Endodermal cell (in vitro differentiated cells): ENCODE data around the gene ZSCAN5C. TPM values are rescaled to one million over a fixed set of nuclear protein-coding genes. Genes with fewer than 3 reads are reported as not detected.

Source experiments
- DNase-seq: peaks from one replicate; pipeline ENCODE4 v3.0.0-alpha.2; 2017
- H3K27ac ChIP-seq: 2 replicates; pipeline ENCODE4 v1.5.1; 2013; ENCODE audit warnings: mild to moderate bottlenecking, low read depth, low read length, moderate library complexity
- H3K27me3 ChIP-seq: 2 replicates; pipeline ENCODE4 v1.6.1; 2013; ENCODE audit warnings: mild to moderate bottlenecking, low read length, moderate library complexity; ENCODE audit not compliant: insufficient read depth, control insufficient read depth, poor library complexity, severe bottlenecking
- H3K36me3 ChIP-seq: 2 replicates; pipeline ENCODE4 v1.7.0; 2013; ENCODE audit warnings: mild to moderate bottlenecking, low read length, moderate library complexity; ENCODE audit not compliant: control insufficient read depth, insufficient read depth
- H3K4me1 ChIP-seq: one replicate; pipeline ENCODE4 v1.7.0; 2013; ENCODE audit warnings: low read length; ENCODE audit not compliant: control insufficient read depth, insufficient read depth
- H3K4me3 ChIP-seq: 2 replicates; pipeline ENCODE4 v1.5.1; 2013; ENCODE audit warnings: mild to moderate bottlenecking, low read length, moderate library complexity
- H3K9ac ChIP-seq: 2 replicates; pipeline ENCODE4 v1.6.1; 2013; ENCODE audit warnings: mild to moderate bottlenecking, low read length, moderate library complexity; ENCODE audit not compliant: poor library complexity, severe bottlenecking; ENCODE audit errors: extremely low read depth
- H3K9me3 ChIP-seq: 2 replicates; pipeline ENCODE4 v1.6.1; 2013; ENCODE audit warnings: mild to moderate bottlenecking, low read length, moderate library complexity; ENCODE audit not compliant: control insufficient read depth
- H3K27ac Mint-ChIP-seq: 2 replicates; pipeline ENCODE4 v1.8.0; 2020; ENCODE audit warnings: mixed read lengths
- H3K27me3 Mint-ChIP-seq: 2 replicates; pipeline ENCODE4 v1.8.0; 2021; ENCODE audit warnings: mild to moderate bottlenecking, mixed read lengths; ENCODE audit not compliant: insufficient read depth
- H3K36me3 Mint-ChIP-seq: 2 replicates; pipeline ENCODE4 v1.8.0; 2020; ENCODE audit warnings: low read depth, mixed read lengths
- H3K4me1 Mint-ChIP-seq: 2 replicates; pipeline ENCODE4 v1.8.0; 2020; ENCODE audit warnings: mixed read lengths
- H3K4me3 Mint-ChIP-seq: 2 replicates; pipeline ENCODE4 v1.8.0; 2020; ENCODE audit warnings: mild to moderate bottlenecking, moderate library complexity, mixed read lengths
- H3K9me3 Mint-ChIP-seq: 2 replicates; pipeline ENCODE4 v1.8.0; 2020; ENCODE audit warnings: mild to moderate bottlenecking, mixed read lengths
- CTCF ChIP-seq: fragments of 200-600 bp; sonication (generic); conservative IDR thresholded peaks from 2 replicates; pipeline ENCODE4 v1.5.0; 2021; ENCODE audit warnings: antibody characterized with exemption, mild to moderate bottlenecking
- WGBS, 2 experiments: methylation state at CpG; one replicate each; pipeline versions ENCODE4 v1.1.5 to v1.1.7; 2013; ENCODE audit warnings: missing lambda C conversion rate in 2 of 2, mixed read lengths in 1 of 2; ENCODE audit not compliant: insufficient coverage in 1 of 2, insufficient read length in 1 of 2; 5-methylcytosine and 5-hydroxymethylcytosine counted together
- total RNA-seq, 2 donors: library from RNA; stranded (reverse); fragmentation: NEBNext Ultra II Directional in 1 of 2; extraction: Animal tissue kit (Norgen Biotek cat#: 25700) in 1 of 2; gene quantifications; 2 replicates in 1 of 2; 3 replicates in 1 of 2; pipeline ENCODE4 v1.2.1, GENCODE V29; 2021

ZSCAN5C gene
- total RNA-seq, 2 donors from 2014 or later, result not detected

- no peaks in the 10 kb centered on the region for H3K27me3 Mint-ChIP-seq
- peak; percentile 99 for DNase-seq
- Histone ChIP-seq H3K9me3 (peaks cover 8% of the 10 kb centered on the region), H3K36me3 (no peaks in the 10 kb centered on the region), H3K27ac (no peak overlapping the region), H3K9ac (no peak overlapping the region), H3K4me1 (no peaks in the 10 kb centered on the region), H3K27me3 (no peaks in the 10 kb centered on the region), H3K4me3 (peak overlapping the region; percentile 60)
- H3K36me3 Mint-ChIP-seq, result peaks cover 12% of the 10 kb centered on the region
- peak; percentile 96 for TF ChIP-seq CTCF
- peaks cover 18% of the 10 kb centered on the region for H3K9me3 Mint-ChIP-seq
- 35 to 37% methylated on average over 6 to 10 of the region's 10 CpGs for WGBS, 2 experiments
- peak overlapping the region; percentile 44 for H3K27ac Mint-ChIP-seq
- peaks cover 3% of the 10 kb centered on the region for H3K4me1 Mint-ChIP-seq
- no peak overlapping the region for H3K4me3 Mint-ChIP-seq
Measured at GRCh38 chr19:56252699-56253422, 50.8 kb downstream of the ZSCAN5C start.

- no peaks in the 10 kb centered on the region for H3K4me1 ChIP-seq
- 93 to 97% methylated on average over 4 to 5 of the region's 5 CpGs for WGBS, 2 experiments
- H3K36me3 ChIP-seq, result no peaks in the 10 kb centered on the region
- Mint-ChIP-seq H3K4me3 (no peak overlapping the region), H3K27me3 (no peaks in the 10 kb centered on the region), H3K4me1 (peaks cover 6% of the 10 kb centered on the region), H3K9me3 (peaks cover 25% of the 10 kb centered on the region), H3K36me3 (peaks cover 12% of the 10 kb centered on the region), H3K27ac (no peak overlapping the region)
- no peak for DNase-seq
- no peak overlapping the region for H3K27ac ChIP-seq
- H3K27me3 ChIP-seq, result no peaks in the 10 kb centered on the region
- peaks cover 8% of the 10 kb centered on the region for H3K9me3 ChIP-seq
- H3K9ac ChIP-seq, result no peak overlapping the region
- no peak overlapping the region for H3K4me3 ChIP-seq
- peak; percentile 54 for TF ChIP-seq CTCF
Measured at GRCh38 chr19:56253737-56254136, 51.7 kb downstream of the ZSCAN5C start.

GRCh38 chr19:56258272-56258671, 56.2 kb downstream of the ZSCAN5C start:
- H3K27ac ChIP-seq, result no peak overlapping the region
- H3K27me3 Mint-ChIP-seq, result no peaks in the 10 kb centered on the region
- no peak overlapping the region for H3K9ac ChIP-seq
- no peak for TF ChIP-seq CTCF
- peaks cover 11% of the 10 kb centered on the region for H3K9me3 Mint-ChIP-seq
- H3K4me3 Mint-ChIP-seq, result no peak overlapping the region
- H3K4me1 ChIP-seq, result no peaks in the 10 kb centered on the region
- DNase-seq, result no peak
- no peaks in the 10 kb centered on the region for H3K27me3 ChIP-seq
- no peaks in the 10 kb centered on the region for H3K36me3 ChIP-seq
- H3K36me3 Mint-ChIP-seq, result peaks cover 15% of the 10 kb centered on the region
- 88 to 91% methylated on average over 5 to 12 of the region's 12 CpGs for WGBS, 2 experiments
- H3K27ac Mint-ChIP-seq, result no peak overlapping the region
- H3K4me1 Mint-ChIP-seq, result peaks cover 6% of the 10 kb centered on the region
- no peak overlapping the region for H3K4me3 ChIP-seq
- H3K9me3 ChIP-seq, result no peaks in the 10 kb centered on the region

Other genes with a start within 250 kb of the ZSCAN5C start
- not detected for gene NLRP5, start 215.5 kb upstream of the ZSCAN5C start, total RNA-seq
- gene ZNF787, start 81.0 kb upstream of the ZSCAN5C start, total RNA-seq, result 10 to 100 TPM; 42.1 to 43.7 TPM
- gene ZNF444, start 61.0 kb upstream of the ZSCAN5C start, total RNA-seq, result 10 to 100 TPM; 50.2 to 58.8 TPM
- gene GALP, start 26.3 kb upstream of the ZSCAN5C start, total RNA-seq, result under 1 TPM in 1 of 2 donors, not detected in 1; 0.40 TPM
- not detected for gene ZSCAN5B, start 4.5 kb upstream of the ZSCAN5C start, total RNA-seq
- not detected for gene EDDM13, start 70.5 kb downstream of the ZSCAN5C start, total RNA-seq
- 10 to 100 TPM; 11.9 to 20.8 TPM for gene ZSCAN5A, start 112.6 kb downstream of the ZSCAN5C start, total RNA-seq
- gene ZNF582, start 191.3 kb downstream of the ZSCAN5C start, total RNA-seq, result 1 to 10 TPM; 6.4 to 6.8 TPM
- 1 to 10 TPM; 4.0 to 5.5 TPM for gene ZNF583, start 202.1 kb downstream of the ZSCAN5C start, total RNA-seq